Epithelial cell of esophagus (primary cell): ENCODE results near the gene TMEM163.
A peak's percentile ranks its signal among the peaks of the same experiment; 100 is the strongest.
"Not testable (repeated sequence)": the region's sequence is repeated elsewhere in the genome, so short reads cannot be mapped to it uniquely, and the experiment has no call there.

ENCODE experiments used
- DNase-seq: peaks from one replicate; pipeline ENCODE4 v3.0.0; 2010; ENCODE audit warnings: low read depth
- H3K4me3 ChIP-seq: 2 replicates; pipeline ENCODE4 v1.5.1; 2011; ENCODE audit warnings: mild to moderate bottlenecking, low read length, control low read depth
- TF ChIP-seq, protein P1 (sequence below): IDR thresholded peaks from 2 replicates; pipeline ENCODE4 v1.5.1; 2011; ENCODE audit warnings: low read depth, mild to moderate bottlenecking, low read length, control low read depth, inconsistent platforms; ENCODE audit not compliant: insufficient read depth; ENCODE audit errors: missing control alignments

The TMEM163 gene

DNA sequence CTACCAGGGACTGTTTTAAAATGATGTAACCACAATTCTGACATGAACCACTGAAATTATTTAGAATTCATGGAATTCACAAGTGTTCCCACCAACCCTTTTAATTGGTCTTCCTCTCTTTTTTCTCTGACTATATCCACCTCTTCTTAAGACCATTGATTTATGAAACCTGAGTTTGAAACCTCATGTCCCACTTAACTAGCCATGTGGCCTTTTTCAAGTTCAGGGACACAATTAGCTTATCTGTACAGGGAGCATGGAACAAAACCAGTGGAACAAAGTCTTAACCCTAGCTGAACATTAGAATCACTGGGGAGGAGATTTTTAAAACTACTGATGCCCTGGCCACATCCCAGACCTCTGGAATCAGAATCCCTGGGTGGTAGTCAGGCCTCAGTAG, 41.6 kb upstream of the TMEM163 start:
- DNase-seq, result no peak
- H3K4me3 ChIP-seq, result no peak overlapping the region

GRCh38 chr2:134758633-134759032, 39.8 kb upstream of the TMEM163 start:
- no peak for DNase-seq
- TF ChIP-seq, protein P1, sequence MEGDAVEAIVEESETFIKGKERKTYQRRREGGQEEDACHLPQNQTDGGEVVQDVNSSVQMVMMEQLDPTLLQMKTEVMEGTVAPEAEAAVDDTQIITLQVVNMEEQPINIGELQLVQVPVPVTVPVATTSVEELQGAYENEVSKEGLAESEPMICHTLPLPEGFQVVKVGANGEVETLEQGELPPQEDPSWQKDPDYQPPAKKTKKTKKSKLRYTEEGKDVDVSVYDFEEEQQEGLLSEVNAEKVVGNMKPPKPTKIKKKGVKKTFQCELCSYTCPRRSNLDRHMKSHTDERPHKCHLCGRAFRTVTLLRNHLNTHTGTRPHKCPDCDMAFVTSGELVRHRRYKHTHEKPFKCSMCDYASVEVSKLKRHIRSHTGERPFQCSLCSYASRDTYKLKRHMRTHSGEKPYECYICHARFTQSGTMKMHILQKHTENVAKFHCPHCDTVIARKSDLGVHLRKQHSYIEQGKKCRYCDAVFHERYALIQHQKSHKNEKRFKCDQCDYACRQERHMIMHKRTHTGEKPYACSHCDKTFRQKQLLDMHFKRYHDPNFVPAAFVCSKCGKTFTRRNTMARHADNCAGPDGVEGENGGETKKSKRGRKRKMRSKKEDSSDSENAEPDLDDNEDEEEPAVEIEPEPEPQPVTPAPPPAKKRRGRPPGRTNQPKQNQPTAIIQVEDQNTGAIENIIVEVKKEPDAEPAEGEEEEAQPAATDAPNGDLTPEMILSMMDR, result no peak
- no peak overlapping the region for H3K4me3 ChIP-seq

More for the DNA sequence above, 41.6 kb upstream of the TMEM163 start:
- TF ChIP-seq, protein P1, result no peak

DNA sequence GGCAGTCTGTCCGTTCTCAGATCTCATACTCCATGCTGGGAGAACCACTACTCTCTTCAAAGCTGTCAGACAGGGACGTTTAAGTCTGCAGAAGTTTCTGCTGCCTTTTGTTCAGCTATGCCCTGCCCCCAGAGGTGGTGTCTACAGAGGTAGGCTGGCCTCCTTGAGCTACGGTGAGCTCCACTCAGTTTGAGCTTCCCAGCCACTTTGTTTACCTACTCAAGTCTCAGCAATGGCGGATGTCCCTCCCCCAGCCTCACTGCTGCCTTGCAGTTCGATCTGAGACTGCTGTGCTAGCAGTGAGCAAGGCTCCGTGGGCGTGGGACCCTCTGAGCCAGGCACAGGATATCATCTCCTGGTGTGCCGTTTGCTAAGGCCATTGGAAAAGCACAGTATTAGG, 33.2 kb upstream of the TMEM163 start:
- H3K4me3 ChIP-seq, DNase-seq: not testable (repeated sequence)

DNA sequence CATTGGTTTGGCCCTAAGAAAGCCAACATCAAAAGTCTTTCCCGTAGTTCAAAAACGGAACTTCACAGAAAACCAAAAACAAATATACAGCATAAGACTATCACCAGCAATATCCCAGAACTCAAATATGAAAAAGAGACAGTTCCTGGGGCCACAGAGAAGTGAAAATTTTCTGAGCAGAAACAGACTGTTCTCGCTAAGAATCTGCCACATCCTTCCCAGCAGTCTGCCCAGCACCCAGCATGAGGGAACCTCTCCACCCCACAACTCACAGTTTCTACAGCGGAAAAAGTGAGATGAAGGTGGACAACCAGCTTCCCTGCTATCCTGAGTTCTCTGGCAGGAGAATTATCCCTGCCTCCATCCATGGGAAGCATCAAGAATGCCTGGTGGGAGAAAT, 26.7 kb upstream of the TMEM163 start:
- DNase-seq, result no peak
- TF ChIP-seq, protein P1, result no peak
- H3K4me3 ChIP-seq, result no peak overlapping the region

DNA sequence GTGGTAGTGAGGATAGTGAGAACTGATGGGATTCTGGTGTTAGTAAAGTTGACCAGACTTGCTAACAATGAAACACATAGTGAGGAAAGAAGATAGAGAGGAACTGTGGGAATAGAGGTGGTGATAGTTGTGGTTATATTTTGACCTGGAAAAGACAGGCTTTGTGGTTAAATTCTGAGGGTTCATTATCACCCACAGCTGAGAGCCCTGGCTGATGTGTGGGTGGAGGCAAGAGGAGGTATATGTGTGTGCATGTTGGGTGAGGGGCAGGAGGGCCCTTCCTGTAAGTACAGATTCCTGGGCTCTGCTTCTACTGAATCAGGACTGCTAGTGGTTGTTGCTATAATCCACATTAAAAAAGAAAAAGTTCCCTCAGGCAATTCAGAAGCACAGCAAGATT, 26.2 kb upstream of the TMEM163 start:
- no peak for DNase-seq

GRCh38 chr2:134739879-134740301, 21.1 kb upstream of the TMEM163 start:
- peak; percentile 55 for DNase-seq
- H3K4me3 ChIP-seq, result no peak overlapping the region
- TF ChIP-seq, protein P1, result no peak

More for the DNA sequence above, 26.2 kb upstream of the TMEM163 start:
- TF ChIP-seq, protein P1, result no peak
- no peak overlapping the region for H3K4me3 ChIP-seq

DNA sequence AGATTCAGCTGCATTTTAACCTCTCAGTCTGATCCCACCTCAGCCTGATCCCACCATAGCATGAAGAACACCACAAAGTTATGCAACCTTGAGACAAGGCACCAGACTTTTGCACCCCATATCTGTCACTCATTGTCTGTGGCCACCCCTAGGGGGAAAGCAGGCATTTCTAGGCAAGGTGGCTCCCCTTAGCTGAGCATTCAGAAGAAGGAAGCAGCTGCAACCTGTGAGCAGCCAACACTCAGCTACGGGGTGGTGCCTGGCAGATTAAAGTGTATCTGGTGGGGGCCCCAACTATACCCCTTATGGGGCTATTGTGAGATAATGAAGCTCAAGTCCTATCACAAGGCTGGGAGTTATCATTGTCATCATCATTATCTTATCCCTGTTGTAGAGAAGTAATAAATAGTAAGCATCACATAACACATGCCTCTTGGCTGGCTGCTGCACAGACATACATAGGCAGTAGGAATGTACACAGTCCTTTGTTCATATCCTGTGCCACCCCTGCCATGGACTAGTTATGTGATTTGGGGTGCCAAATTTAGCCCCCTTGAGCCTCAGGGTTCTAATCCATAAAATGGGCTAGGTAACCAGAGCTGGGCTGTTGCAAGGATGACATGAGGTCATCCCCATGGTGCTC, 20.6 kb upstream of the TMEM163 start:
- DNase-seq, result no peak
- TF ChIP-seq, protein P1, result no peak
- no peak overlapping the region for H3K4me3 ChIP-seq
